Thyroid gland (tissue), 4 donors: ENCODE measurements around the gene CSNK2A3.

Experiments used
- POLR2A ChIP-seq, 2 donors: fragments of 450-650 bp; IDR thresholded peaks; one replicate each; pipeline ENCODE4 v1.6.1; 2017; ENCODE audit warnings: antibody characterized with exemption in 2 of 2, mild to moderate bottlenecking in 2 of 2, moderate library complexity in 1 of 2
- TF ChIP-seq, protein P1 (sequence below), 6 experiments: fragments of 200-600 bp in 3 of 6; fragments of 450-650 bp in 3 of 6; sonication (generic) in 3 of 6; IDR thresholded peaks; one replicate each; pipeline ENCODE4 v1.5.1; 2016 to 2019; ENCODE audit warnings: antibody characterized with exemption in 6 of 6, mild to moderate bottlenecking in 2 of 6, inconsistent platforms in 1 of 6, moderate library complexity in 1 of 6

DNA sequence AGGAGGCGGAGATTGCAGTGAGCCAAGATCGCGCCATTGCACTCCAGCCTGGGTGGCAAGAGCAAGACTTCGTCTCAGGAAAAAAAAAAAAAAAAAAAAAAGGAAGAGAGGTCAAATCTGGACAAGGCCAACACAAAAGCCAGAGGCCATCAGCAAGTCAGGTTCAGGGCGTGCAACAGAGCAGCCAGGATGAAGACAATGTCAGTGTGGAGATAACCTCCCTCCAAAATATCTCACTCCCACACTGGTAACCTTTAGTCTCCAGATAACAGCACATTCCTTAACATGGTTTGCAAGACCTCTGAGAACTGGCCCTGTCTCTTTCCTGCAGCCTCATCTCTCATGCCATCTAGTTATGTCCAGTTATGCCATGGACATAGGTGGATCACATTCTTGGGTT is 4.7 kb downstream of the CSNK2A3 start:
- TF ChIP-seq, protein P1, sequence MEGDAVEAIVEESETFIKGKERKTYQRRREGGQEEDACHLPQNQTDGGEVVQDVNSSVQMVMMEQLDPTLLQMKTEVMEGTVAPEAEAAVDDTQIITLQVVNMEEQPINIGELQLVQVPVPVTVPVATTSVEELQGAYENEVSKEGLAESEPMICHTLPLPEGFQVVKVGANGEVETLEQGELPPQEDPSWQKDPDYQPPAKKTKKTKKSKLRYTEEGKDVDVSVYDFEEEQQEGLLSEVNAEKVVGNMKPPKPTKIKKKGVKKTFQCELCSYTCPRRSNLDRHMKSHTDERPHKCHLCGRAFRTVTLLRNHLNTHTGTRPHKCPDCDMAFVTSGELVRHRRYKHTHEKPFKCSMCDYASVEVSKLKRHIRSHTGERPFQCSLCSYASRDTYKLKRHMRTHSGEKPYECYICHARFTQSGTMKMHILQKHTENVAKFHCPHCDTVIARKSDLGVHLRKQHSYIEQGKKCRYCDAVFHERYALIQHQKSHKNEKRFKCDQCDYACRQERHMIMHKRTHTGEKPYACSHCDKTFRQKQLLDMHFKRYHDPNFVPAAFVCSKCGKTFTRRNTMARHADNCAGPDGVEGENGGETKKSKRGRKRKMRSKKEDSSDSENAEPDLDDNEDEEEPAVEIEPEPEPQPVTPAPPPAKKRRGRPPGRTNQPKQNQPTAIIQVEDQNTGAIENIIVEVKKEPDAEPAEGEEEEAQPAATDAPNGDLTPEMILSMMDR (IDR thresholded peaks at IDR 0.05): no peak
- no peak for TF ChIP-seq POLR2A (IDR thresholded peaks at IDR 0.05)
